HEK293 (cell line): ENCODE results near the gene IKZF1.

ENCODE experiments used
- CTCF ChIA-PET: fragments of 350-600 bp; formaldehyde crosslinking; extraction: SDS; loops from one replicate; lab custom pipeline; 2021; ENCODE audit warnings: antibody characterized with exemption; lab: Yijun Ruan, JAX
- POLR2A ChIA-PET: fragments of 300-600 bp; formaldehyde crosslinking; extraction: SDS; loops from one replicate; lab custom pipeline; 2020; ENCODE audit warnings: antibody characterized with exemption, inconsistent platforms; lab: Yijun Ruan, JAX
- H3K27ac ChIP-seq: fragments of 200-500 bp; sonication (Bioruptor generic); 2 replicates; pipeline ENCODE4 v1.5.1; 2014; ENCODE audit warnings: low read depth, low read length, control low read depth, inconsistent platforms; ENCODE audit errors: extremely low read depth
- H3K36me3 ChIP-seq, 2 experiments: fragments of 200-500 bp in 1 of 2; sonication (Bioruptor generic) in 1 of 2; 1 replicate in 1 of 2; 2 replicates in 1 of 2; pipeline ENCODE4 v1.5.1; 2014 to 2017; ENCODE audit warnings: inconsistent platforms in 2 of 2, low read length in 2 of 2; ENCODE audit not compliant: control insufficient read depth in 2 of 2, insufficient read depth in 1 of 2
- H3K4me1 ChIP-seq: fragments of 200-500 bp; sonication (Bioruptor generic); 2 replicates; pipeline ENCODE4 v1.5.1; 2014; ENCODE audit warnings: mild to moderate bottlenecking, low read length, inconsistent platforms; ENCODE audit not compliant: control insufficient read depth, insufficient read depth
- H3K4me3 ChIP-seq: 2 replicates; pipeline ENCODE4 v1.5.1; 2011; ENCODE audit warnings: low read depth, mild to moderate bottlenecking, control low read depth, low read length, moderate library complexity
- H3K9me3 ChIP-seq: fragments of 200-500 bp; sonication (Bioruptor generic); 2 replicates; pipeline ENCODE4 v1.5.1; 2014; ENCODE audit warnings: low read depth, low read length, inconsistent platforms; ENCODE audit not compliant: control insufficient read depth, insufficient read depth
- FEZF1 ChIP-seq: fragments of 450-650 bp; formaldehyde crosslinking; IDR thresholded peaks from 2 replicates; pipeline ENCODE4 v1.5.1; 2016; ENCODE audit warnings: missing biosample characterization, missing genetic modification characterization
- HOXC10 ChIP-seq: sonication (generic); formaldehyde crosslinking; IDR thresholded peaks from 2 replicates; pipeline ENCODE4 v1.8.1; 2023; ENCODE audit warnings: mild to moderate bottlenecking, missing genetic modification reagents
- IKZF3 ChIP-seq: fragments of 450-650 bp; IDR thresholded peaks from 2 replicates; pipeline ENCODE4 v1.5.0; 2018; ENCODE audit warnings: missing biosample characterization, mild to moderate bottlenecking, missing genetic modification characterization, moderate library complexity
- KLF16 ChIP-seq: fragments of 450-650 bp; formaldehyde crosslinking; IDR thresholded peaks from 2 replicates; pipeline ENCODE4 v1.5.1; 2017; ENCODE audit warnings: missing biosample characterization, missing genetic modification characterization
- KLF8 ChIP-seq: fragments of 450-650 bp; formaldehyde crosslinking; IDR thresholded peaks from 2 replicates; pipeline ENCODE4 v1.5.1; 2016; ENCODE audit warnings: missing biosample characterization, missing genetic modification characterization
- PRDM1 ChIP-seq: fragments of 450-650 bp; formaldehyde crosslinking; IDR thresholded peaks from 2 replicates; pipeline ENCODE4; 2016; ENCODE audit warnings: missing biosample characterization, missing genetic modification characterization
- TCF7L2 ChIP-seq: IDR thresholded peaks from 2 replicates; pipeline ENCODE4 v1.6.1; 2011; ENCODE audit warnings: low read depth, mild to moderate bottlenecking, inconsistent platforms, low read length, moderate library complexity, borderline replicate concordance
- YY1 ChIP-seq: fragments of 450-650 bp; formaldehyde crosslinking; IDR thresholded peaks from 2 replicates; pipeline ENCODE4 v1.5.1; 2018; ENCODE audit warnings: missing biosample characterization, missing genetic modification characterization
- ZBTB20 ChIP-seq: fragments of 450-650 bp; formaldehyde crosslinking; IDR thresholded peaks from 2 replicates; pipeline ENCODE4 v1.5.1; 2016; ENCODE audit warnings: missing biosample characterization, missing genetic modification characterization
- ZBTB8A ChIP-seq: fragments of 450-650 bp; formaldehyde crosslinking; IDR thresholded peaks from 2 replicates; pipeline ENCODE4 v1.5.1; 2016; ENCODE audit warnings: missing biosample characterization, missing genetic modification characterization
- ZFP37 ChIP-seq: fragments of 450-650 bp; formaldehyde crosslinking; IDR thresholded peaks from 2 replicates; pipeline ENCODE4 v1.5.1; 2016; ENCODE audit warnings: missing biosample characterization, missing genetic modification characterization
- ZNF133 ChIP-seq: fragments of 450-650 bp; formaldehyde crosslinking; IDR thresholded peaks from 2 replicates; pipeline ENCODE4 v1.5.1; 2016; ENCODE audit warnings: missing biosample characterization, missing genetic modification characterization
- ZNF138 ChIP-seq: fragments of 450-650 bp; formaldehyde crosslinking; IDR thresholded peaks from 2 replicates; pipeline ENCODE4 v1.5.1; 2016; ENCODE audit warnings: missing biosample characterization, missing genetic modification characterization, borderline replicate concordance
- ZNF140 ChIP-seq: fragments of 450-650 bp; formaldehyde crosslinking; IDR thresholded peaks from 2 replicates; pipeline ENCODE4 v1.5.1; 2016; ENCODE audit warnings: missing biosample characterization, missing genetic modification characterization
- ZNF146 ChIP-seq: fragments of 450-650 bp; formaldehyde crosslinking; IDR thresholded peaks from 2 replicates; pipeline ENCODE4 v1.5.1; 2016; ENCODE audit warnings: missing biosample characterization, missing genetic modification characterization
- ZNF184 ChIP-seq: fragments of 450-650 bp; IDR thresholded peaks from 2 replicates; pipeline ENCODE4 v1.5.1; 2018; ENCODE audit warnings: missing biosample characterization, mild to moderate bottlenecking, missing genetic modification characterization
- ZNF23 ChIP-seq: fragments of 450-650 bp; formaldehyde crosslinking; IDR thresholded peaks from 2 replicates; pipeline ENCODE4 v1.5.1; 2016; ENCODE audit warnings: missing biosample characterization, missing genetic modification characterization, borderline replicate concordance
- ZNF239 ChIP-seq: fragments of 450-650 bp; formaldehyde crosslinking; IDR thresholded peaks from 2 replicates; pipeline ENCODE4 v1.5.1; 2016; ENCODE audit warnings: missing biosample characterization, missing genetic modification characterization
- ZNF341 ChIP-seq: fragments of 450-650 bp; formaldehyde crosslinking; IDR thresholded peaks from 2 replicates; pipeline ENCODE4; 2016; ENCODE audit warnings: low read depth, missing biosample characterization, missing genetic modification characterization
- ZNF366 ChIP-seq: fragments of 450-650 bp; formaldehyde crosslinking; conservative IDR thresholded peaks from 2 replicates; pipeline ENCODE4 v1.5.1; 2016; ENCODE audit warnings: missing biosample characterization, missing genetic modification characterization
- ZNF433 ChIP-seq: fragments of 450-650 bp; formaldehyde crosslinking; IDR thresholded peaks from 2 replicates; pipeline ENCODE4 v1.5.1; 2016; ENCODE audit warnings: missing biosample characterization, missing genetic modification characterization, low read depth
- ZNF544 ChIP-seq: fragments of 450-650 bp; formaldehyde crosslinking; IDR thresholded peaks from 2 replicates; pipeline ENCODE4 v1.5.0; 2017; ENCODE audit warnings: missing biosample characterization, missing genetic modification characterization
- ZNF623 ChIP-seq: fragments of 450-650 bp; formaldehyde crosslinking; IDR thresholded peaks from 2 replicates; pipeline ENCODE4 v1.5.1; 2016; ENCODE audit warnings: missing biosample characterization, missing genetic modification characterization
- ZNF791 ChIP-seq: fragments of 450-650 bp; formaldehyde crosslinking; IDR thresholded peaks from 2 replicates; pipeline ENCODE4 v1.5.1; 2016; ENCODE audit warnings: missing biosample characterization, missing genetic modification characterization
- ZNF830 ChIP-seq: fragments of 450-650 bp; IDR thresholded peaks from 2 replicates; pipeline ENCODE4 v1.5.0; 2018; ENCODE audit warnings: missing biosample characterization, missing genetic modification characterization, low read depth, mild to moderate bottlenecking, moderate library complexity
- TF ChIP-seq, protein P1 (sequence below): fragments of 450-650 bp; formaldehyde crosslinking; conservative IDR thresholded peaks from 2 replicates; pipeline ENCODE4 v1.5.1; 2016; ENCODE audit warnings: low read depth, missing biosample characterization, missing genetic modification characterization
- TF ChIP-seq, protein P2 (sequence below): fragments of 450-650 bp; formaldehyde crosslinking; IDR thresholded peaks from 2 replicates; pipeline ENCODE4 v1.5.1; 2016; ENCODE audit warnings: missing biosample characterization, missing genetic modification characterization

The IKZF1 gene

DNA sequence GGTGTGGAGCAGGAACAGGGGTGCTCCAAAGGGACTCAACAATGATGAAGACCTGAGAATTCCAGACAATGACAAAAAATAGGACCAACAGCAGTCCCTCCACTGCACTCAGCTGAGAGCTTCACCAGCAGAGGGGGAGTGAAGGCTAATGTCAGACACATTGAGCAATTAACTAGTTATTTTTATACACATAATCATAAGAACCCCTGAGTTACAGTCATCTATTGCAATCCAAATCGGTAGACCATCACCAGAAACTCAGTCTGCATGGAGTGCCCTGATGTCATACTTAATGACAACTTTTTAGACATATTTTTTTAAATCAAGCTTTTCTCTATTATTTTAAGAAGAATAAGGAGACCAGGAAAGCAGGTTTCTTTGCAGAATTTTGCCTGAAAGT is 30.6 kb upstream of the IKZF1 start (continued):
- TF ChIP-seq, protein P1, sequence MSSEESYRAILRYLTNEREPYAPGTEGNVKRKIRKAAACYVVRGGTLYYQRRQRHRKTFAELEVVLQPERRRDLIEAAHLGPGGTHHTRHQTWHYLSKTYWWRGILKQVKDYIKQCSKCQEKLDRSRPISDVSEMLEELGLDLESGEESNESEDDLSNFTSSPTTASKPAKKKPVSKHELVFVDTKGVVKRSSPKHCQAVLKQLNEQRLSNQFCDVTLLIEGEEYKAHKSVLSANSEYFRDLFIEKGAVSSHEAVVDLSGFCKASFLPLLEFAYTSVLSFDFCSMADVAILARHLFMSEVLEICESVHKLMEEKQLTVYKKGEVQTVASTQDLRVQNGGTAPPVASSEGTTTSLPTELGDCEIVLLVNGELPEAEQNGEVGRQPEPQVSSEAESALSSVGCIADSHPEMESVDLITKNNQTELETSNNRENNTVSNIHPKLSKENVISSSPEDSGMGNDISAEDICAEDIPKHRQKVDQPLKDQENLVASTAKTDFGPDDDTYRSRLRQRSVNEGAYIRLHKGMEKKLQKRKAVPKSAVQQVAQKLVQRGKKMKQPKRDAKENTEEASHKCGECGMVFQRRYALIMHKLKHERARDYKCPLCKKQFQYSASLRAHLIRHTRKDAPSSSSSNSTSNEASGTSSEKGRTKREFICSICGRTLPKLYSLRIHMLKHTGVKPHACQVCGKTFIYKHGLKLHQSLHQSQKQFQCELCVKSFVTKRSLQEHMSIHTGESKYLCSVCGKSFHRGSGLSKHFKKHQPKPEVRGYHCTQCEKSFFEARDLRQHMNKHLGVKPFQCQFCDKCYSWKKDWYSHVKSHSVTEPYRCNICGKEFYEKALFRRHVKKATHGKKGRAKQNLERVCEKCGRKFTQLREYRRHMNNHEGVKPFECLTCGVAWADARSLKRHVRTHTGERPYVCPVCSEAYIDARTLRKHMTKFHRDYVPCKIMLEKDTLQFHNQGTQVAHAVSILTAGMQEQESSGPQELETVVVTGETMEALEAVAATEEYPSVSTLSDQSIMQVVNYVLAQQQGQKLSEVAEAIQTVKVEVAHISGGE (tag by site-specific recombination), result no peak
- TF ChIP-seq HOXC10 (CRISPR knock-in tag) (no peak), ZNF544 (tag by site-specific recombination) (no peak)

DNA sequence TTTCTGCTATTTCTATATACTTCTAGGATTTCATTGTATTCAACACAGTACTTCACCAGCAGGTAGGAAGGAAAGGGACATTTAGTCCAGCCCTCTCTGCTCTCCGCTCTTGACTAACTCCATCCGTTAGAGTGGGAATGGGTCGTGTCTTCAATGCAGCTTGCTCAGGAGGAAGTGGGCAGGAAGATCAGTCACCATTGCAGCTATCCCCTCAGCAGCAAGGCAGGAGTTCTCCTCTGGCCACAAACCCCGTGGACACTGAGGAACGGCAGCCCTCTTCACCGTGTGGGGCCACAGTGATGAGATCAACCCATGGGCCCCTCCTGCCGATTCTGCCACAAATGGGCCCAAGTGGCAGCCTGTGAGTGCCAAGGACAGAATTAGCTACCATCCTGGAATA is 30.2 kb upstream of the IKZF1 start:
- H3K9me3 ChIP-seq, result no peaks in the 10 kb centered on the region
- no peaks in the 10 kb centered on the region for H3K4me1 ChIP-seq
- TF ChIP-seq ZNF133 (tag by site-specific recombination) (no peak), ZBTB20 (tag by site-specific recombination) (no peak), ZNF138 (tag by site-specific recombination) (no peak), ZNF623 (tag by site-specific recombination) (no peak), TCF7L2 (no peak), ZNF433 (tag by site-specific recombination) (no peak), ZNF184 (no peak), ZFP37 (tag by site-specific recombination) (no peak), YY1 (tag by site-specific recombination) (no peak), ZNF239 (tag by site-specific recombination) (no peak)
- H3K4me3 ChIP-seq, result no peak overlapping the region
- H3K27ac ChIP-seq, result no peak overlapping the region
- ChIA-PET POLR2A (interaction anchor here (0.8 kb wide), 1 partner anchor 77 kb away, joined by 3 read pairs; no protein-coding TSS in a partner anchor), CTCF (interaction anchor here (0.6 to 0.7 kb wide), 3 partner anchors 52 to 1094 kb away, joined by 3 read pairs; no protein-coding TSS in a partner anchor)
- no peaks in the 10 kb centered on the region for H3K36me3 ChIP-seq

DNA sequence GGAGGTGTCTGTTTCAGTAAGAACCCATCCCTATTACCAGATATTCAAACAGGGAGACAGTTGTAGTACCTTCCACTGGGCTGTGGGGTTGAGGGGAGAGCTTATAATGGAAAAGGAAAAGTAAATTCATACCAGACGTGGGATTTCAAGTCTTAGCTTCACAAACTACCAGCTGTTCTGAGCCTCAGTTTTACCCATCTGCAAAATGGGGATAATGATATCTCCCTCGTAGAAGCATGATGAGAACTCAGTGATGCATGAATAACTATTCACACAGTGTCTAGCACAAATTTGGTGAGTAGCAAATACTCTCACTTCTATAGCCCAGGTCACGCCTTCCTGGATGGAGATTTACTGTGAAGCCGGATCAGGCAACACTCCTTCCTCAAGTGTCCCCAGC is 29.1 kb upstream of the IKZF1 start:
- H3K27ac ChIP-seq, result no peak overlapping the region
- CTCF ChIA-PET, result interaction anchor here (0.9 kb wide), 1 partner anchor 72 kb away, joined by 3 read pairs; no protein-coding TSS in a partner anchor
- H3K4me3 ChIP-seq, result no peak overlapping the region
- POLR2A ChIA-PET, result no interaction called here
- no peaks in the 10 kb centered on the region for H3K9me3 ChIP-seq
- TF ChIP-seq FEZF1 (tag by site-specific recombination), result no peak
- no peak for TF ChIP-seq ZBTB8A
- no peak for TF ChIP-seq ZNF791 (tag by site-specific recombination)
- TF ChIP-seq ZNF146, result no peak
- no peak for TF ChIP-seq ZNF140 (tag by site-specific recombination)
- TF ChIP-seq, all 188 proteins: peak for 0
- Histone ChIP-seq H3K36me3 (no peaks in the 10 kb centered on the region), H3K4me1 (no peaks in the 10 kb centered on the region)

DNA sequence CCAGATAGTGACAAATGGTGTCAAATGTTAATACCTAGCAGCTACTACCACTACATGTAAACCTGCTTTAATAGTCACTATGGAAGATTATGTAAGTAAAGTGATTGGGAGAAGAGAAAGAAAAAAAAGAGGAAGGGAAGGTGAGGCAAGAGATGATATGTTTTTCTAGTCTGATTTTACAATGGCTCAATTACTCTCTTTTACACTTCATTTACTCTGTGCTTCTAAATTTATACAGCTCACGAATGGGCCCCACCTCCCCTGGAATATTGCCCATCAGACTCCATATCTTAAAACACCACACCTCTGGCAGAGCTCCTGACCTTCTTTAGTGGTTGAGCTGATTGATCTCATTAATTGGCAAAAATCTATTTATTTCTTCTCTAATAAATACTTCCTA is 28.0 kb upstream of the IKZF1 start:
- CTCF ChIA-PET, result interaction anchor here (1.2 kb wide), 1 partner anchor 71 kb away, joined by 4 read pairs; no protein-coding TSS in a partner anchor
- no peak for TF ChIP-seq PRDM1 (tag by site-specific recombination)
- TF ChIP-seq ZNF366 (tag by site-specific recombination), result no peak
- no peak for TF ChIP-seq ZNF341 (tag by site-specific recombination)
- no peak for TF ChIP-seq ZNF23 (tag by site-specific recombination)
- no peak for TF ChIP-seq KLF8 (tag by site-specific recombination)
- TF ChIP-seq KLF16 (tag by site-specific recombination), result no peak
- TF ChIP-seq ZNF830 (tag by site-specific recombination), result no peak
- TF ChIP-seq, protein P2, sequence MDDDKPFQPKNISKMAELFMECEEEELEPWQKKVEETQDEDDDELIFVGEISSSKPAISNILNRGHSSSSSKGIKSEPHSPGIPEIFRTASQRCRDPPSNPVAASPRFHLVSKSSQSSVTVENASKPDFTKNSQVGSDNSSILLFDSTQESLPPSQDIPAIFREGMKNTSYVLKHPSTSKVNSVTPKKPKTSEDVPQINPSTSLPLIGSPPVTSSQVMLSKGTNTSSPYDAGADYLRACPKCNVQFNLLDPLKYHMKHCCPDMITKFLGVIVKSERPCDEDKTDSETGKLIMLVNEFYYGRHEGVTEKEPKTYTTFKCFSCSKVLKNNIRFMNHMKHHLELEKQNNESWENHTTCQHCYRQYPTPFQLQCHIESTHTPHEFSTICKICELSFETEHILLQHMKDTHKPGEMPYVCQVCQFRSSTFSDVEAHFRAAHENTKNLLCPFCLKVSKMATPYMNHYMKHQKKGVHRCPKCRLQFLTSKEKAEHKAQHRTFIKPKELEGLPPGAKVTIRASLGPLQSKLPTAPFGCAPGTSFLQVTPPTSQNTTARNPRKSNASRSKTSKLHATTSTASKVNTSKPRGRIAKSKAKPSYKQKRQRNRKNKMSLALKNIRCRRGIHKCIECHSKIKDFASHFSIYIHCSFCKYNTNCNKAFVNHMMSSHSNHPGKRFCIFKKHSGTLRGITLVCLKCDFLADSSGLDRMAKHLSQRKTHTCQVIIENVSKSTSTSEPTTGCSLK (tag by site-specific recombination), result no peak
- no peak for TF ChIP-seq IKZF3 (tag by site-specific recombination)

More for the DNA sequence above, 28.0 kb upstream of the IKZF1 start:
- Histone ChIP-seq H3K4me1 (no peaks in the 10 kb centered on the region), H3K36me3 (no peaks in the 10 kb centered on the region), H3K9me3 (no peaks in the 10 kb centered on the region), H3K4me3 (no peak overlapping the region), H3K27ac (no peak overlapping the region)
- POLR2A ChIA-PET, result no interaction called here
